AML-193 (cell line): ENCODE results near the gene LMO2.
"Not testable (repeated sequence)": the region's sequence is repeated elsewhere in the genome, so short reads cannot be mapped to it uniquely, and the experiment has no call there.

Experiments used
- DNase-seq, 2 experiments: peaks; one replicate each; lab custom pipeline; 2025; lab: John Stamatoyannopoulos, UW

Gene LMO2

DNA sequence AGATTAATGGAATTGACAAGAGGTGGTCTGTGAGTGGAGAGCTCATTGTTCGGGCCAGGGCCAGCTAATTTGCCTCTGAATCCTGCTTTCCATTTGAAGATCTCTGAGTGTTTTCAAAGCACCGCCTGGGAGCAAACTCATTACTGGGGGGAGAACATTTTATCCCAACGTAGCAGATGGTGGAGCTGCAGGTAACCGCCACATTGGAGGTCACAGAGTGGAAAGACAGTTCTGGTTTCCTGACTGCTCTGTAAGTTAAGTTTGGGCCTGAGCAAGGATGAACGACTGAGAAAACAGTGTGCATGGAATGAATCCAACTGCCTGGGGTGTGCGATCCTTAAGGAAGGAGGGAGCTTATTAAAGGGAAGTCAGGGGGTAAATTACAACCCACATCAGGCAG is 30.5 kb downstream of the LMO2 start:
- no peak for DNase-seq

DNA sequence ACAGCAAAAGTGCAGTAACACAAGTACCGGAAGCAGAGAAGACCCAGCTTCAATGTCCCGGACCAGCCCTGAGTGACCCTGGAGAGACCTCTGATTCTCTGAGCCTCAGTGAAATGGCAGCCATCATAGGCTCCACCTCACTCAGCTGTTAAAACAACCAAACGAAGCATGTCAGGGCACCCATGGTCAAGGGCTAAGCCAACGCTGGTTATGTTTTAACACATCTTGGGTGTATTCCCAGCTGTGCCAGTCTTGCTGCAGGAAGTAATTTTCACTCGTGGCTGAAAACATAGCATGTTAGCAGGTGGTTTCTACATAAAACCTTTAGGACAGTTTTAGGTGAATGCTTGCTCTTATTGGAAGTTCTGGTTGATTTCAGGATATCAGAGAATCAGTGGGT is 30.9 kb downstream of the LMO2 start:
- DNase-seq = no peak

DNA sequence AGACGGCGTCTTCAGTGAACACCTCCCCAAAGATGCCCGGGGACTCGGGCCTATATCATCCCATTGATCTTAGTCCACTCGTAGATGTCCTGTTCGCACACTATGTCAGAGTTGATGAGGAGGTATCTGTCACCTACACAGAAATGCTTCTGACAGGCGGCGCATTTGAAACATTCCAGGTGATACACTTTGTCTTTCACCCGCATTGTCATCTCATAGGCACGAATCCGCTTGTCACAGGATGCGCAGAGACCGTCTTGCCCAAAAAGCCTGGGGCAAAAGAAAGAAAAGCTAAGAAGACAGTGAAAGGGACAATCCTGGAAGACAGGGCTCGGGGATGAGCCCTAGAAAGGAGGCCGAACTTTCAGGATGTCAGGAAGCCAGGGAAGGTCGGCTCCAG is 32.6 kb downstream of the LMO2 start:
- no peak for DNase-seq

DNA sequence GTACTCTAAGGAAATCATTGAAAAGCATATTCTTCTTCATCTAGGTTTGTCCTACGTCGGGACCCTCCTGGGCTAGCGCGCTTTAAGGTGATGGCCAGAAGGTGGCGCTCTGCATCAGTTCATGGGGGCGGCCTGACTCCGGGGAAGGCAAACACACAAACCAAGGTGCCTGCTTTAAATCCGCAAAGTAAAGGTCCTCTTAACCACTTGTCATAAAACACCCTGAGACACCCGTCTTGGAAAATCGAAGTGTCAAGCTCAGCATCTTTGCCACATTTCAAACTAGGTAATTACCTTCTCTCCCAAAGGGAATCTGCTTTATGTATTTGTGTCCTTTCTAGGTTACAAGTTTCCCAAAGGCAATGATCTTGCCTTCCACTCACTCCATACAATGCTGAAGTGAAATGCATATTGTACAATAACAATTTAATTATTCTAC is 33.9 kb downstream of the LMO2 start:
- peak; percentile 61 to 78 for DNase-seq

DNA sequence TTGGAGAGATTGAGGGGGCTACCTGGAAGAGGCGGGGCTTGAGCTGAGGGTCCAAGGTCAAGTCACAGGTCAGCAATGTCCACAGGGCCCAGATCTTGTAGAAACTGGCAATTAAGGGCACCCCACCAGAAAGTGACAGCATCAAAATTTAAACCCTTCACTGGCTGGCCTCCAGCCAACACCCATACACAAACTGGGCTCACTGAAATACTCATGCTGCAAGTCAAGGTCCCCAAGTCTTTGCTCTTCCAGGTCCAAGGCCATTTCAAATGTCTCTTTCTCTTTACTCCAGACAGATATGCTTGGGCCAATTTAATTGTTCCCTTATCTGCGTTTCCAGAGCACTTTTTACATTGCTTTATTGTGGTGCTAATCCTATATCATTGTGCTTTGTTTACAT is 36.4 kb downstream of the LMO2 start:
- DNase-seq = no peak

DNA sequence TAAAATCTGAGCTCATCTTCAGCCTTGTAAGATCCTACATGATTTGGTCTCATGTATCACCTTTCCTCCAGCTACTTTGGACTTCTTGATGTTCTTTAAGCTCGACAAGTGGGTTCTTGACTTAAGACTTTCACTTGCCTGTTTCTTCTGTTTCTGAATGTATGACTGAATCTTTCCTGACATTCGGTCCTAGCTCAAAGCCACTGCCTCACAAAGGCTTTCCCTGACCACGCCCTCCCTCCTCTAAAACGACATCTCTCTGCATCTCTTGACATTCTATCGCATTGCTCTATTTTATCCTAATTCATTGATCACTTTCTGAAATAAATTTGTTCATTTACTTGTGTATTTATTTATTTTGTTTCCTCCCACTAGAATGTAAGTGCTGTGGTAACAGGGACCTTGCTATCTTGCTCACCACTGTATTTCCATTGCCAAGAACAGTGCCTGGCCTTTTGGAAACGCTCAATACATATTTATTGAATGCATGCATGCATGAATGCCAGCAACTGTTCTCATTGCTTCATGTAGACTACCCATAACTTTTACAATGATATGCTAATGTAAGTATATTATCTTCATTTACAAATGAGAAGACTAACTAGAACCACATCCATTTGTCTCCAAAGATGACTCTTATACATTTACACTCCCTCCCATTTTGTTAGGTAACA is 43.0 kb downstream of the LMO2 start:
- DNase-seq = no peak

DNA sequence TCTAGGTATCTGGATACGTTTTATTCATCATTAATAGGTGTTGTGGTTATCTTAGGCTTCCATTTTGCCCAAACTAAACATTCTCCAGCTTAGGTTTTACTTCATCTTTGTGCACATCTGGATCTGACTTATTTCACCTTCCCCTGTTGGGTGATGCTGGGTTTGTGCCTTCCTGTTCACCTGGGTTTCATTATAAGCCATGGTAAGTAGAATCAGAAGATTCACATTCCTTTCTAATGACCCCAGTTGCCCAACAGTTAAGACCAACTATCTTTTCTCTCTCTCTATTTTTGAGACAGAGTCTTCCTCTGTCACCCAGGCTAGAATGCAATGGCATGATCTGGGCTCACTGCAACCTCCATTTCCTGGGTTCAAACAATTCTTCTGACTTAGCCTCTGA is 44.6 kb downstream of the LMO2 start:
- DNase-seq = no peak

DNA sequence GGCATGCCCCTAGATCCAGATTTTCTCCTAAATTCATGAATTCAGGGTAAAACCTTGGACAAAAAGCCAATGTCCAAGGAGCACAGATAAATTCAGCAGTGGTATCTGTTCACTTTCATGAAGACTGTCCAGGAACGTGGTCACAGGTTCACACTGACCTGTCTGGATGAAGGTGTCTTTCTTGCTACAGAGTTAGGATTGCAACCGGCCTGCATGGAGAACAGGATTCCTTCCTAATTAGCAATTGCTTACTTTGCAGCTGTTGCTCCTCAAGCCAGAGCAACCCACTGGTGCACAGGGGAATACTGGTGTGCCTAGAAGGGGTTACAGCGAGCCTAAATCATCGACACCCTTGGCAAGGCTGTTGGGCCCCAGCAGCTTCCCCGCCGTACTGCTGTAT is 47.6 kb downstream of the LMO2 start:
- no peak for DNase-seq

DNA sequence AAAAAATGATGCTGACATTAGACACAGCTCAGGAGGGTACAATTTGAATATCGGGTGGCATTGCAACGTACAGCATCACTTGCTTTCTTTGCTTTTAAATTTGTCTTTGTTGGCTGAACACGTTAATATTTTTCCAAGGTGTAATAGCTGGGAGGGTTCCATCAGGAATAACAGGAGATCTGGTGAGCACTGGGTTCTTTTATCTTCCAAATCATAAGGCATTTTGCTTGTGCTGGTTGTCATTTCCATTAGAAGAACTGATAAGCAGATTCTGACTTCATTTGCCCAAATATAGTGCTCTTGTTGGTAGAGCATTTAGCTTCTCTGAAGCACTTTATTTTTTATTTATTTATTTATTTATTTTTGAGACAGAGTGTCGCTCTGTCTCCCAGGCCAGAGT is 48.9 kb downstream of the LMO2 start:
- DNase-seq = no peak

DNA sequence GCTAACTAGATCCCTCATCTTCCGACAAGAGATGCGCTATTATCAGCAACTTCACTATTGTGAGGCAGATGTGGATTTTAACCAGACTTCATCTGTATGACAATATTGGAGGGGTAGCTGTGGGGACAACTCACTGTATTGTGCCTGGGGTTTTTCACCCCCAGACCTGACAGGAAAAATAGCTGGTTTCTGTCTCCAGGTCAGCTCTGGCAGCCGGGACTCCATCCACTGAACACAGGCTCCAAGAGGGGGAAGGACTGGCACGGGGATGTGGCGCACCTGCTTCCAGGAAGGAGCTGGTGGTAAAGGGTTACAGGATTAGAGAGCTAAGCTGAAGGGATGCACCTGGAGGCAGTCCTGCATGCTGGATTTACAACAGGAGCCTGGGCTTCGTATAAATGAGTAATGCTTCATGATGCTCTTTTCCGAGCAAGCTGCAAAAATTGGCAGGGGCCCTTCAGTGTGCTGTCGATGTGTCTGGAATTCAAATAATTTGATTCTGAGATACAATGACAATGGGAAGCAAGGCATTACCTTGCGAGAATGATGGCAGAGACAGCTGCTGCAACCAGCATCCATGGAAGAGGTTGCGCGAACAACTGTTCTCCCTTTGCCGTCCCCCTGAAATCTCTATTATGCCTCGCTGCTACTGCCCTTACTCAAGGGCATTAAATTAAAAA is 49.5 kb downstream of the LMO2 start:
- no peak for DNase-seq

DNA sequence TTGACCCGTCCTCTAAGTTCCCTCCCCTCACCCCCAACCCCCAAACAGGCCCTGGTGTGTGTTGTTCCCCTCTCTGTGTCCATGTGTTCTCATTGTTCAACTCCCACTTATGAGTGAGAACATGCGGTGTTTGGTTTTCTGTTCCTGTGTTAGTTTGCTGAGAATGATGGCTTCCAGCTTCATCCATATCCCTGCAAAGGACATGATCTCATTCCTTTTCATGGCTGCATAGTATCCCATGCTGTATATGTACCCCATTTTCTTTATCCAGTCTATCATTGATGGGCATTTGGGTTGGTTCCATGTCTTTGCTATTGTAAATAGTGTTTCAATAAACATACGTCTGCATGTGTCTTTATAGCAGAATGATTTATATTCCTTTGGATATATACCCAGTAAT is 53.6 kb downstream of the LMO2 start:
- DNase-seq = not testable (repeated sequence)

DNA sequence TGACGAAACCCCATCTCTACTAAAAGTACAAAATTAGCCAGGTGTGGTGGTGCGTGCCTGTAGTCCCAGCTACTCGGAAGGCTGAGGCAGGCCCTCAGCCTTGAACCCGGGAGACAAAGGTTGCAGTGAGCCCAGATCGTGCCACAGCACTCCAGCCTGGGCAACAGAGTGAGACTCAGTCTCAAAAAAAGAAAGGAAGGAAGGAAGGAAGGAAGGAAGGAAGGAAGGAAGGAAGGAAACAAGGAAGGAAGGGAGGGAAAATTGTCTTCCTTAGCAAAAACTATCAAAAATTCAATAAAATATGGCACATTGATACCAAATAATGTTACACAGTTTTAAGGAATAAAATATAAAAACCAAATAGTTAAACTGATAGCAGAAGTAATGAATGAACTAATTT is 54.5 kb downstream of the LMO2 start:
- DNase-seq = not testable (repeated sequence)

DNA sequence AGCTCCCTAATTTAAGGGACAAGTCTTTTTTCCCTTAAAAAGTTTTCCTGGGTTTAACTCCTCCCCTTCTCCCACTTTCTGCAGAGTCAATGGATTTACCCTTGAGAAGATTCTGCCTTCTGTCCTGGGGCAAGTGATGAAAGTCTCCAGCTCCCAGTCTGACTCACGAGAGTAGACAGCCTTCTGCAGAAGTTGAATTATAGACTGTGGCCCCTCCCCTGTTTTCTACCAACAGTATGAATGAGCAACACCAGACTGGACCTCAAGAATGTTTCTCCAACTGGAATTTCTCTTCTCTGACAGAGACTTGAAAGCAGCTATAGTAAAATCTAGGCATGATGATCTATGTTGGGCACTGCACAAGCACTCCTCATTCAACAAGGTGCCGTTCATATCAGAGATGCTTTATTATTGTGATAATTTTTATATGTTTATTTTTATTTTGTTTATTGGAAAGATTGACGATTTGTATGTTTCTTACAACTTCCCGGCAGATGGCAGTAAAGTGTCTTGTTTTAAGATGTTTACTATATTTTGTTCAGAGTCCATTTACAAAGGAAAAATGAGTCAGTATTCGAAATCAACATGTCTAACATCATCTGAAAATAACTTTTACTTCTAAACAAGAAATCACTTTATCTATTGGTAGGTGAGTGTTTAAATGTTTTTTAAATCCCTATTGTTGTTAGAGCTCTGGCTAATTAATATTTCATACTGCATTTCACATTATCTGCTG is 56.6 kb downstream of the LMO2 start:
- peak; percentile 22 to 39 for DNase-seq

DNA sequence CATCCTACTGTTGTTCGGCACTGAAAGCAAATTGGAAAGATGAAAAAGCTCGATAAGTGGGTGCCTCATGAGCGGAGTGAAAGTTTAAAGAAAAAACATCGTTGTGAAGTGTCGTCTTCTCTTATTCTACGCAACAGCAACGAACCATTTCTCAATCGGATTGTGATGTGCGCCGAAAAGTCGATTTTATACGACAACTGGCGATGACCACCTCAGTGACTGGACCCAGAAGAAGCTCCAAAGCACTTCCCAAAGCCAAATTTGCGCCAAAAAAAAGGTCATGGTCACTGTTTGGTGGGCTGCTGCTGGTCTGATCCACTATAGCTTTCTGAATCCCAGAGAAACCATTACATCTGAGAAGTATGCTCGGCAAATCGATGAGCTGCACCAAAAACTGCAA is 59.2 kb downstream of the LMO2 start:
- no peak for DNase-seq

DNA sequence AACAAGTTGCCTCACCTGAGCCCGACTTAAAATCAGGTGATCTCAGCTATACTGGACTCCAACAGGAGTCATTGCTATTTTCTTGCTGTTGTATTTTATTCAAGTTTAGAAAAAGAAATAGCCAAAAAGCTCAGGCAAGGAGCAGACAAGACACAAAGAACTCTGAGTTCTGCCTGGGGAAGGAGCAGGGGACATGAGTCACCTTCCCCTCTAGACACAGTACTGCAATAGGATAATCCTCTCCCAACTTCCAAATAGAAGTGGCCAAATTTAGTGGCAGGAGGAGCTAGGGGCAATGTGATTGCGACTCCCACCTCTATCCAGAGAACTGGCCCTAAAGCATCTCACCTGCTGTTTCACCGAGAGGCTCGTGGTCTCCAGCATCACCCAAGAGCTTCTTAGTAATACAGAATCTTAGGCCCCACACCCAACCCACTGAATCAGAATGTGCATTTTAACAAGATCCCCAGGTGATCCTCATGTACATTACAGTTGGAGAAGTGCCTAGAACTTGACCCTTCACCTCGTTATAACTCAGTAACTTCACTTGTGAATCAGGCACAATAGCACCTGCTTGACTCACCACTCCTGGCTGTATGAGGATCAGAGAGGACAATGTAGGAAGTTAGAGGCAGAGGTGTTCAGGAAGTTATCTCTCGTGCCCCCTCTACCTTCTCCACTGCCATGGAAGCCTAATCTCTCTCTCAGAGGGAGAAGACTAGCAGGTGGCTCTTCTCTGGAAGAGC is 60.8 kb downstream of the LMO2 start:
- no peak for DNase-seq

DNA sequence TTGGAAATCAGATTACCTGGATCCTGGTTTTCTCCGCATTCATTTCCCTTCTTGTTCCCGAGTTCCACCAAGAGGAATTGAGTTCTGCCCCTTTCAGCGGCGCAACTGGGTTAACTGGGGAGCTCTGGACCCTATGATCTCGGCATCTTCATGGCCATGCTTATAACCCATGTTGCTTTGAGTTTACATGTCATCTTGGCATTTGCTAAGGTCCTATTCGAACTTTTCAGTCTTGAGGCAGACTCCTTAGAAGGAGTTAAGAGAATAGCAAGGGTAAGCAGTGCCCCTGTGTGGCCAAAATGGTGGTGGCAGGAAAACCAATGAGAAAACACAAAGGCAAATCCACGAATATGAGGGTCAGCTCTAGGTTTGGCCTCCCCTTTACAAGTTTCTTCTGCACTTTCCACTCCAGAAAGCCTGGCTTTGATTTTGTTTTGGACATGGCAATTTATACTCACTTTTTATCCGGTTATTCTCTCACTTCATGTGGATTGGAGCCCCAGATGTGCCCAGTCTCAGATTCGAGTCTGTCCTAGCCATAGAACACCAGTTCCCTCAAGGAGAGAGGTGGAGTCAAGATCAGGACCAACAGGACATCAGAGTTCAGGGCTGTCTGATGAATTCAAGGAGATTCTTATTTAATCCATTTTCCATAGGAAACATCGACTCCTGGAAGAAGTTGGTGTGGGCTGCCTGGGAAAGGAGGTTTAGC is 62.3 kb downstream of the LMO2 start:
- peak; percentile 28 to 34 for DNase-seq

DNA sequence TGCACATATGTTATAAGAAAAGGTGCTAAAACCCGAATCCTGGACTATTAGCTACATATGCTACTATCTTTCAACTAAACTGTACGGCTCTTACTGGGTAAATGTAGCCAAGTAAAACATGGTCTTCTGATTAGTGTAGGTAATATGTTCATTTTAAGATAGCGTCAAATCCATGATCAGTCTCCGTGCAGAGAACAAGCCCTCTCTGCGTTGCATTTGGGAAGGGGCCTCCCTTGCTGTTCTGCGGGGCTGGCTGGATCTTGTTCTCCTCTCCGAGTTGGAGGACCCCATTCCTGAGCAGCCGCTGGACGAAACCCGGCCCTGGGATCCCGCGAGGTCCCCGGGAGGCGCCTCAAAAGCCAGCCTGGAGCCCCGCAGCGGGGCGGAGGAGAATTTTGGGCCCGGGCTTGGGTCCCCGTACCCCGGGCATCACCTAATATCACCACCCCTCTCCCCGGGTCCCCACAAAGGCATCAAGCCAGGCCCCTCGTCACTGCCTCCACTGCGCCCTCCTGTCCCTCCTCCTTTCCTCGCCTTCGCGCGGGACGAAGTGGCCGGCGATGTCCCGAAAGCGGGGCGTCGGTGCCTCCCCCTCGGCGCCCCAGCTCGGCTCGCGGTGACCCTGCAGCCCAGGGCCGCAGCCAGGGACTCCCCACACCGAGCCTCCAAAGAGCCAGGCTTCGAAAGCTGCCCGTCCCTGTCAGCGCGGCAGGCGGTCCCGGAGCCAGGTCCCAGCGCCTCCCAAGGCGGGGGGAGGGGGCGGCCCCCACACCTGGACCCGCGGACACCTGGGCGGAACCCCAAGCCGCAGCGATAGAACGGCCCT is 63.1 kb downstream of the LMO2 start:
- no peak for DNase-seq

DNA sequence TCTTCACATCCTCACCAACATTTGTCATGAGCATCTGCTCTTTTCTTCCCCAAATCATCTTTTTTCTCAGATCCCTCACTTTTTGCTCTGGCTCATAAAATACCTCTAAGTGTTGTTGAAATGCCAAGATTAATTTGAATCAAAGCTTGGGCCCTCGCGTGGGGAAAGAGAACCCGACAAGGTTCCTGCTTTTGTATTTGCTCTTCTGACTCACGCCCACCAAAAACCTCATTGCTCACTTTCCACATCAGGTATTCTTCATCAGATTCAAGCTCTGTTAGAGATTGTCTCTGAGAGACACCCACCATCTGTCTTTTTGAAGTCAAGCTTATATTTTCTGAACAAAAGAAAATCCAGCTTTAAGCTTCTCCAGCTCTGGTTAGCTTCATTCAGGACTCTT is 64.7 kb downstream of the LMO2 start:
- DNase-seq = no peak

DNA sequence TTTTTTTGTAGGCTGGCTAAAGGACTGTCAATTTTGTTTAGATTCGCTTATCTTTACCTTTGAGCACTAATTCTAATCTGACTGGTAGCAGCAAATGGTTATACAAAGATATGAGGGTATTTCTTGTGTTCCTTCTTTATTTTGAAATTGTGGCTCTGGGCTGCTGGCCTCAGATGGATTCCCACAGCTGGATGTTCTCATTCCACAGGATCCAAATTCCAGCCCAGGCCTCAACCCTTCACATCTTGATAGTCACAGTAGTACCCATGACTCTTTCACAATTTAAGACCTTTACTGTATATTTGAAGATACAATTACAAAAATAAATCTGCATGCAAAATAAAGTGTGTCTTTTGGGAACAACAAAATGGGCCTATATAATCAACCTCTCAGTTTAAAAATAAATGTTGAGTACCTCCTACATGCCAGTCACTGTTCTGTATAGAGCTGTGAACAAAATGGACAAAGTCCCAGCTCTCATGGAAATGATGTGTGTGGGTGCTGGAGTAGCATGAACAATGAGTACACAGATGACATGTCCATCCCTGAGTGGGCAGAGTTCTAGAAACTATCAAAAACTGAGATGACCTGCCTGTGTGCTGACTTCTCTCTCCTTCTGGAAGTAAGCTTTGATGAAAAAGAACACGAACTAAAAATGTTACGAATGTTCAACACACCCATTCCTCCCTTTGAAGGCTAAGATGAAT is 65.9 kb downstream of the LMO2 start:
- no peak for DNase-seq

DNA sequence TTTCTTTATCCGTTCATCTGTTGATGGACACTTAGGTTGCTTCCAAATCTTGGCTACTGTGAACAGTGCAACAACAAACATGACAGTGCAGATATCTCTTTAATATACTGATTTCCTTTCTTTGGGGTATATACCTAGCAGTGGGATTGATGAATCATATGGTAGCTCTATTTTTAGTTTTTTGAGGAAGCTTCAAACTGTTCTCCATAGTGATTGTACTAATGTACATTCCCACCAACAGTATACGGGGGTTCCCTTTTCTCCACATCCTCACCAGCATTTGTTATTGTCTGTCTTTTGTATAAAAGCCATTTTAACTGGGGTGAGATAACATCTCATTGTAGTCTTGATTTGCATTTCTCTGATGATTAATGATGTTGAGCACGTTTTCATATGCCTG is 68.9 kb downstream of the LMO2 start:
- DNase-seq = not testable (repeated sequence)
